HPDE6-E6E7 (cell line): ENCODE results near the gene CST9.
A peak's percentile ranks its signal among the peaks of the same experiment; 100 is the strongest.
"Not testable (repeated sequence)": the region's sequence is repeated elsewhere in the genome, so short reads cannot be mapped to it uniquely, and the experiment has no call there.

ENCODE experiments used
- DNase-seq: peaks from one replicate; pipeline ENCODE4 v3.0.0; 2011; ENCODE audit warnings: missing footprints; ENCODE audit errors: extremely low spot score

CST9 gene

DNA sequence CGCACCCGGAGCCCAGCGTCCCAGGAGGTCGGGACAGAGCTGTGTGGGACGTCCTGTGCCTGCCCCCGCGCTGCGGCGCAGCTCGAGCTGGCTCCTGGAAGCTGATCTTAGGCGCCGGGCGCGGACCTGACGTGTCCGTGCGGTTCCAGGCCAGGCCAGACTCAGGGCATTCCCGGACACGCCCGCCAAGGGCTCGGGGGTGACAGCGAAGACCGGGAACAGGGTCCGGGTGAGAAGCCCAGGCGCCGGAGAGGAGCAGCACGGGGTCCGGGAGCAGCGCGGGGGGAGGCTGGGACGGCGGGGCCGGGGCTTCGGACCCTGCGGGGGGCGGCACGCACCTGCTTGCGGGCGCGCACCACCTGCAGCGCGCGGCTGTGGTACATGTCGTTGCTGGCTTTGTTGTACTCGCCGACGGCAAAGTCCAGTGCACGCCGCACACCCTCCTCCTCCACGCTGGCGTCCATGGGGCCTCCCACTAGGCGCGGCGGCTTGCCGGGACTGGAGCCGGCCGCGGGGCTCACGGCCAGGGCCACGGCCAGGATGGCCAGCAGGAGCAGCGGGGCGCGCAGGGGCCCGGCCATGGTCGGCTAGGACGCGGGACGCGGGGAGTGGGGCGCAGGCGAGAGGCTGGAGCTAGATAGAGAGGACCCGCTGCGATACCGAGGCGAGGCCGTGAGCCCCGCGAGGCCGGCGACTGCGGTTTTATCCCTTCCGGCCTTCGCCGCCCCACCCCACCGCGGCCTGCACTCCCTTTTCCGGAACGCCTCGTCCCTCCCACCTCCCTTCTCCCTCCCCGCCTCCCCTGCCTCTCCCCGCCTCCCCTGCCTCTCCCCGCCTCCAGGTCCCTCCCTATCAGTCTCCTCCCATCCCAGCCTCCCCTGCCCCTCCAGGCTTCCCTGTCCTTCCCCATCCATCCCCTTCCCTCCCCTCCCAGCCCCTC is 31.8 kb upstream of the CST9 start, which contains the start of gene CST3:
TSS of gene CST3 (minus strand) at position 674 of the 940 bp plus-strand sequence. CDS start at position 581, 93 bp downstream.
- peak; percentile 94 for DNase-seq

DNA sequence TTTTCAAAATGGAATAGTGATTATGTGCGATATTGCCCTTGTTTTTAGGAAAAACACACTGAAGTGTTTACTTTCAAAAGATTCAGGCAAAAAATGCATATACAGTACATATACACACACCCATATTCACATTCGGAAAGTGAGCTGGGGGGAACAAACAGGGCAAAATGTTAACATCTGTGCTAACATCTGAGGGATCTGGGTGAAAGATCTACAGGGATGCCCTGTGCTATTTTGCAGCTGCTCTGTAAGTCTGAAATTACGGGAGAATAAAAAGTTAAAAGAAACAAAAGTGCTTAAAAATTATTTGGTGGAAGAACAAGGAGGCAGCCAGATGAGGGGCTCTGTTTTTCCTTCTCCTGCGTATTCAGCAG is 31.2 kb upstream of the CST9 start:
- no peak for DNase-seq

DNA sequence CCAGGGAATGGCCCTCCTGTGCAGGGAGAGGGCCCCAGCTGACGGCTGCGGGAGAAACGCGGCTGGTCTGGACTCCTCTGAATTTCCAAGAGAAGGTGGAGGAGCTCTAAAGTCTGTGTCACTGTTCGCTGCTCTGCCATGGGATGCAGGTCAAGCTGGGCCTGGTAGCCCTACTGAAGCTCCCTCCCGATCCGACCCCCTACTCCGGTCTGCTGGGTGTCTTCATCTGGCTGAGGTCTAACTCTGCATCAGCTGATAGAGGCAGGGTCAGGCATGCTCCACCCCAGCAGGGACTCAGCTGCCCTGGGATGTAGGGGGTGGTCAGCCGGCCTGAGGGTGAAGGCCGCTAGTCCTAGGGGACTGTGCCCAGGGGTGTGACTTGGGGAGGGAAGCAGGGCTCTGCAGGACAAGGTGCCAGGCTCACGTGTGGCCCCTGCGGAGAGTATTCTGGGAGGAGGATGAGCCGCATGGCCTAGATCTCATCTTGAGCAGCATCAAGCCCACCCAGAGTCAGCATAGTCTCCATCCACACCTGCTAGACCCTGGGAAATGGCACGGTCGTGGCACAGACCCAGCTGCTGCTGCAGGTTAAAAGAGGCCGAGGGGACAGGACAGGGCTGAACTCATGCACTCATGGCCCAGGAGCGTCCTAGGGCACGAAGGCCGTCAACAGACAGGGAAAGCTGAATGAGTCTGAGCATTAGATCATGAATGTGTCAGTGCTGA is 30.6 kb upstream of the CST9 start:
- no peak for DNase-seq

DNA sequence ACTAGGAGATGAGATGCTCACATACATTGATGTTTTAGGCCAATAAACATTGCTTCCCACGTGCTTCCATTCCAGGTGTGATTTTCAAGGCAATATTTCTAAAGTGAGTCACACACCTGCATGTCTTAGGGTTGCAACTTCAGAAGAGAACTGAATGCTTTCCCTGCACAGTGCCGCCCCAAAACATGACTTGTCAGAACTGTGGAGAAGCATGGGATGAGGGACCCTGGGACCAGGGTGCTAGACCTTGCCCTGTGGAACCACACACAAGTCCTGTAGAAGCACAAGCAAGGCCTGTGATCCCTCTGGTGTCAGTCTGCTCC is 30.0 kb upstream of the CST9 start:
- DNase-seq: not testable (repeated sequence)

DNA sequence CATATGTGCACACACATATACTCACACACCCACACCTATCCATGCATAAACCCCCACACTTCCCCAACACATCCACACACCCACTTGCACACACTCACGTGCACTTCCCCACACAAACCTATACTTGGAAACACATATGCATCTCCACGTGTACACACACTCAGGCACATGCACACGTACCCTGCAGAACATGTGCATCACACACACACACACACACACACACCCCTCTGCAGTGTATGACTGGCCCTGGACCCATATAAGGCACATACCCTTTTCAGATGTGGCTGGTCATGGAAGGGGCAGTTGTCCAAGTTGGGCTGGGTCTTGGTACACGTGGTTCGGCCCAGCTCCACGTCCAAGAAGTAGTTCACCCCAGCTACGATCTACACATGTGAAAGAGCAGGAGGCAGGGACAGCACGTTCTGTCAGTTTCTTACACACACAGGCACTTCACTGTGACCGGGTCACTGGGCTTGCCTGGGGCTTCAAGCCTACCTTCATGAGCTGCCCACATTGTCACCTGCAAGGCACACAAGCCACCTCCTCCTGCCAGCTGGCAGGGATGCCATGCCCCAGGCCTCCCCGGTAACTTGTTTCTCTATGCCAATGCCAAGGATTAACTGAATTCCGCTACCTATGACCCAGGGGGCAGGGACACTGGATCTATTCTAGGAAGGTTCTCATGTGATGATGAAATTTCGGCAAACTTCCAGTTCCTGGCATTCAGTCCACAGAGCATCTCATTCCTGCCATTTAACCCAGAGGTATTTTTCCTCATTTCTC is 29.5 kb upstream of the CST9 start:
- no peak for DNase-seq

DNA sequence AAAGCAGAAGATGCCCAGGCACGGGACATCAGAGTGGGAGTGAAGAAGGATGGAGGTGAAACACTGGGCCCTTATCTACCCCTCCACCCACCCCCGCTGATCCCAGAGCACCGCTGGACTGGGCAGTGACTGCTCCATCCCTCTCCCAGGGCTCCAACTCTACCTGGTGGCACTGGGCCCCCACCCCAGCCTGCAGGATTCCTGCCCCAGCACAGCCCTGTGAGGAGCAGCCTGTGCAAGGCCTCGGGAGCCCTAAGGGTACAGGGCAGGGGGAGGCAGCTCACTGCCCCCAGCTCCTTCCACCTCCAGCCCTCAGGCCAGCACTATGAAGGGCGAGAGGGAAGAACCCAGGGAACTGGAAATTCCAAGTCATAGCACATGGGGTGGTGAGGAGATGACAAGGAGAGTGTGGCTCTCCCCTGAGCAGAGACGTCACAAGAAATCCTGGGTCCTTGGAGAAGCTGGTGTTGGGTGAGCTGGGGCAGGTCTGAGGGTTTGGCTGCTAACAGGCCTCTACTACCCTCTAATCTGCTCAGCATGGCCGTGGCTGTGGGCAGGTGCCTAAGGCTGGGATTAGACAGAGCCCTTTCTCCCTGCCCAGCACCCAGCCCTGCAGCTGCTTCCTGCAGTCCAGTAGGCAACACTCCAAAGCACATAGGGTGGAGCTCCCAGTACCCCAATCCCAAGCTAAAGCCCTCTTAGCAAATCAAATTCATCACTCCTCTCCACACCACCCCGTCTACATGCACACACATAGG is 28.5 kb upstream of the CST9 start:
- DNase-seq: no peak

DNA sequence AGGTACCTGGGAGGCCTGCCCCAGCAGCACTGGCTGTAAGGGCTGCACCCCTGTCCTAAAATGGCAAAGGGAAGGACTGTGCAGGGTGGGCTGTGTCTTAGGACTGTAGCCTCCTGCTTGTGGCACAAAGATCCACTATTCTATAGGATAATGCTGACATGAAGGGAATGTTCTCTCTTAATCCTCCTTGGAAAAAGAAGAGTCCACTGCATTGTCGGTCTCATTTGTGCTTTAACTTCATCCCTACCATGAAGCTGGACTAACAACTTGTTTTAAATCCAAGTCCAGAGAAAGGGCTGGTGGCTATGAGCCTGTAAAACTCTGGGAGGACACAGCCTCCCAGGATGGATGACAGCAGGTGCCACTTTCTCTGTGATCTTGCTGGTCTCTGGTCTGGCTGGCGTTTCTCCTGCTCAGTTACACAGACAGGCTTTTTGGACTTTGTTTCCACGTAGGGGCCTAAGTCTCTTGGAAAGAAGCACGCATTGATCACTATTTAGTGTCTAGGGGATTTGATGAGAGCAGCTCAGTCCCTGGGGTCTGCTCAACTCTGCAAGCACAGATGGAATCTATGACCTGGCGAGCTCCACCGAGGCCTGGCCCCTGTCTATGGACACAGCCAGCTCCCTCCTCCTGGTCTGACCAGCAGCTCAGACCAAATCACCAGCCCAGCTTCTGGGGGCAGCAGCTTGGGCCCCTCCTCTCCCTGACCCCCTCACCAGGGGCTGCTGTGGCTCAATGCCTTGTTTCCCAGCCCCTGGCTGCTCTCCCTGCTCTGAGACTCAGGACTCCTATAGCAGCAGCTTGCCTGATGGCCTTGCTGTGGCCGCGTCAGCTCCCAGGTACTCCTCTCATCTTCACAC is 27.2 kb upstream of the CST9 start:
- DNase-seq: no peak

DNA sequence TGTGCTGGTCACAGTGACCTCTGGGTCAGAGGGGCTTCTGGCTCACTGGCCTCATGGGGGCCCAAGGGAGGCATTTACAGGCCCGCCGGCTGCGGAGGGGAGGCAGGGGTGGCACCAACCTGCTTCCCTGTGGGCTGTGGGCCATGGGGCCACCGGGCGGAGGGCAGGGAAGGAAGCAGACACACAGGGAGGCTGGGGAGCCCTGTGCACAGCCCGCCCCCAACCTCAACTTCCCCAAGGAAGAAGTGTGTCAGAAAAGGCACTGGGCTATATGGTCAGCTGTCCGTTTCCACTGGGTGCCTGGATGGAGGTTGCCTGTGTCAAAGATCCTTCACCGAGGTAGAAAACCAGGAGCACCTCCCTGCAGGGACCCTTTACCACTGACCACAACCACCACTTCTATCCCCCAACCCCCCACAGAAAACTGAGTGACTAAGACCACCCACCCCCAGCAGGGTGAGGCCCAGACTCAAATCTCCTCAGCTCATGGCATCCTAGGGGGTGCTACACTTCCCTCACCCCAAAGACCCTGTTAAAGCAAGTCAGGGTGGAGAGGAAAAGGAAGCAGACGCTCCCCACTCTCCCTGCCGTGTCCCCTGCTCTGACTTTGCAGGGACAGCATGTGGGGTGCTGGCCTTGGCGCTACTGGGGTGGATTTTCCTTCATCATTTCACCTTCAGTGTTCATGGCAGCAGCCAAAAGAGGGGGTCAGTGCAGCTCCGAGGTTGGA is 26.4 kb upstream of the CST9 start:
- no peak for DNase-seq

DNA sequence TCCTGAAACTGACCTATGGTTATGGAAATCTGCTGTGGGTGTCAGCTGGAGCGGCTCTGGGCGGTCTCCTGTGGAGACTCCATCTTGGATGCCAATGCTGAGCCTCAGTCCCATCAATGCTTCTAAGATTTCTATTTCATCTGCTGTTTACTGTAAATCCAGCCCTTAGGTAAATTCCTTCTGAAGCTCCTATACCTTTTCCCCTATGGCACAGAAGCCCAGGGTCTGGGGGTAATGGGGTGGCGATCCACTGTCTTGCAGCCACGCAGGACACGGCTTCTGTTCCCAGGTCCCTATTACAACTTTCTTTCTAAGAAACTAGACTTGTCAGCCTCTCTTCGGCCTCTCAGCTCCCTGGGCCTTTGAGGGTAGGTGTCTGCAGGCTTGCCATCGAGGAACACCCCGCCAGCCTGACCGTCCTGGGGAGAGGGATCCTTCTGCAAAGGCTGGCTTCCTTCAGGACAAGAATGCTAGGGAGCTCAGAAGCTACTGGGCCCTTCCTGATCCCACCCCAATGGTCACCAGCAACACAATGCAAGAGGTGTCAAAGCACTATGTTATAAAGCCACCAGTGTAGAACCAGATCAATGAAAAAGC is 25.6 kb upstream of the CST9 start:
- no peak for DNase-seq

DNA sequence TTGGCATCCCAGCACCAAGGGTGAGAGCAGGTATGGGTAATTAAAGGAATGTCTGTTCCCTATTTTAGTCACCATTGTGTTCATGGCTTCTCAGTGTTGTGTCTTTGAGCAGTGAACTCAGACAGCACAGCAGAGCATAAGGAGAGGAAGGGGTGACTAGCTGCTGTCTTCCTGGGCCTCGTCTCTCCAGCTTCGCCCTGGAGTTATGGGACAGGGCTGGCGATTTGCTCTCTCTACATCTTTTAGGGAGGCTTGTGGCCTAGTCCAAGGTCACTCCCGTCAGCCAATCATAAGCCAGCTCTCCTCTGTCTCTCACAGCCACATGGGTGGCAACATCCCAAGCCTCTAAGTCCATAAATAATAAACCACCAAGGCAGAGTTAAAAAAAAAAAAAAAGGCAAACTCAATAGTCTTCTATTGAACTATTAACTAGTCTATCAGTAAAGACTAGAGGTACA is 24.7 kb upstream of the CST9 start:
- no peak for DNase-seq

DNA sequence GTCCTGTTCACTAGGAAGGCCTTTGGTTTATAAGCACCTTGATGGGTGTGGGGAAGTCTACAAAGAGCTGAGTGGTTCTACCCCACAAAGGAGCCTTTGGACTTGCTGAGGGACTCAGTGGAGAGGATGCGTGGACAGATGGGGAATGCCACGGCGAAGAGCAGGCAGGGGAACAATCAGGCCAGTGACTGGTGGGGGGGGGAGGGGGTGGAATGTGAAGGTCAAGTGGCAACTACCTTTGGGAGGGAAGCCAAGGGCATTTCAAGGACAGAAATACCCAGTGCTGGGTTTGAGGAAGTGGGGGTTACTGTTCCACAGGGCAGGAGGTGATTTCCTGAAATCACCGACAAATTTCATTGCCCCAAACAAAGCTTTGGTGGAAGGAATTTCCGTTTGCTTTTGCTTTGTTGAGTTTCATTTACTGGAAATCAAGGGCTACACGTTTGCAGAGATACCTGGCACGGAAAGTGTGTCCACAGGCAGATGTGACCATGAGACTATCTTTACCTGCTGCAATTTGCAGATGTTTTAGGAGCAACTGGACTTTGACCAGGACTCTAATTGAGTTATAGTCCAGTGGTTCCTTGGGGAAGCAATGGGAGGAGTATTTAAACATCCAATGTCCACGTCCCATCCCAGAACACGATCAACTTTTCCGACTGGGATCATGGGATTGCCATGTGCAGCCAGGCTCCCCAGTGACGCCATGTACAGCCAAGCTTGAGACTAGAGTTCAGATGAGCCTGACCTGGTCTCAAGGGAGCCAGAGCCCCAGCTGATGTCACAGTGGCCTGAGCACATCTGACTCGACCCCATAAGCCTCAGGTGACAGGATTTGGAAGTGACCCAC is 24.1 kb upstream of the CST9 start:
- no peak for DNase-seq

DNA sequence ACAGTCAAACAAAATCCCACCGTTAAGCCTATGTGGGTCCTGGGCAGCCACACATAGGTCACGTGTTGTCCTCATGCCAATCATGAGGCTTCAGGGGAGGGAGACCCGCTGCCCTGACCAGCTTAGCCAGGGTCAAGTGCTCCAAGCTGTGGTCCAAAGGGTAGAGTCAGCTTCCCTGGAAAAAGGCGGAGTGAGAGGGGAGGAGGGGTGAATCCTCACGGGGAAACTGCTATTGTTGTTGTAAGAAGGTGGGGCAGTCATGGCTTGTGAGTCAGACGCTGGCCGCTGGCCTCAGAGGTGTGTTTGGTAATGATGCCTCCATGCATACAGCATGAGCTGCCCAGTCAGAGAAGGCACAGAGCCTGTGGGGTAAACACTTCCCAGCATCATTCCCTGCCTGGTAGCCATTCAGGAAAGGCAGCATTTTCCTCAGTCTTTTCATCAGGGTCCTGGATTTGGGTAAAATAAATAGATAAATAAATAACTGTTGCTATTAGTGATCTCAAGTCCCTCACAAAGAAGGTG is 23.4 kb upstream of the CST9 start:
- peak; percentile 95 for DNase-seq

DNA sequence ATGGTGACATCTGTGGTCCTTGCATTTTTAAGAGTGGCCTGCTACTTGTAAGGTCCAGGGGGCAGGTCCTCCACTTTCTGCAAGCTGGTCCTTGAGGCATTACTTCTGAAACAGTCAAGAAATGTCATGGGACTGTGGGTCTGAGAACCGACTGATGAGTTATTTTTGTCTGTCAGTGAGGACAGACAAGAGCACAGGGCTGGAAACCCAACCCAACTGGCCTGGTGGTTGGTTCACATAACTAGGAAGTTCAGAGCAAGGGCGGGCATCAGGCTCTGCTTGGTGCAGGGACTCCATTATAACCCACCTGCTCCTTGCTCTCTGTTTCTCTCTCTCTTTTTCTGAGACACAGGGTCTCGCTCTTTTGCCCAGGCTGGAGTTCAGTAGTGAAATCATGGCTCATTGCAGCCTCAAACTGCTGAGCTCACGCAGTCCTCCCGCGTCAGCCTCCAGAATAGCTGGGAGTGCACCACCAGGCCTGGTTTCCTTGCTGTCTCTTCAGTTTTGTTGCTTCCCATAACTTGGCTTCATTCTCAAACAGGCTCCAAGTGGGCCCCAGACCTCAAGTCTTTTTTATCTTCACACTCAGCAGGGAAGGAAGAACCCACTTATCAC is 22.8 kb upstream of the CST9 start:
- DNase-seq: no peak

DNA sequence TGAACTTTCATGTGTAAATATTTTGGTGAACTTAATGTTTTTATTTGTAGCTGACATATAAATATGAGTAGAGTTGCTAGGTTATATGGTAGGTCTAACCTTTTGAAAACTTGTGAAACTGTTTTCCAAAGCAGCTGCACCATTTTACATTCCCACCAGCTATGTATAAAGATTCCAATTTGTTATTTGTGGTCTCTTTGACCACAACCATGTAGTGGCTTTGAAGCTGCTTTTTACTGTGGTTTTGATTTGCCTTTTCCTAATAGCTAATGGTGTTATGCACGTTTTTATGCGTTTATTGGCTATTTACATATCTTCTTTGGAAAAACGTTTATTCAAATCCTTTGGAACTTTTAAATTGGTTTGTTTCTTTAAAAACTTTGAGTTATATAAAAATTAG is 21.8 kb upstream of the CST9 start:
- DNase-seq: no peak

DNA sequence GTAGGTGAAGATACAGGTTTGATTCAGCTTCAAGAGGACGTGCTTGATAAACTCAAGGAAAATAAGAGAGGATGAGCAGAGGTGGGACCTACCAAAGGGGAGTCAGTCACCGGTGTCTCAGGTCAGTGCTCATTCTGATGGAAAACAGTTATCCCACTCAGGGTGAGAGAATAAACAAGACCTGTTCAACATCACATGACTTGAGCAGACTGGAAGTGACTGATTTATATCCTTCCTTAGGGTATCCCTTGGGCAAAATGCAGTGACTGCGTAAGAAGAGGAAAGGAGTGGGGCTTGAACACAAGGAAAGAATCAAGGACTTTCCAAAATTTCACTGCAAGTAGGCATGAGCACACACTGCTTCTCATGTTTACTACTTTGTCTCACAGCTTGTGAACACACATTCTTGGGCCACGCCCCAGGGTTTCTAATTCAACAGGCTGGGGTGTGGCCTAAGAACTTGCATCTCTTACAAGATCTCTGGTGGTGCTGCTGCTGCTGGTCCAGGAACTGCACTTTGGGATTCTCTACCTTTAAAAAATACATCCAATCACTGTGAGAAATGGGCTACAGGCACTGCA is 20.4 kb upstream of the CST9 start:
- no peak for DNase-seq

DNA sequence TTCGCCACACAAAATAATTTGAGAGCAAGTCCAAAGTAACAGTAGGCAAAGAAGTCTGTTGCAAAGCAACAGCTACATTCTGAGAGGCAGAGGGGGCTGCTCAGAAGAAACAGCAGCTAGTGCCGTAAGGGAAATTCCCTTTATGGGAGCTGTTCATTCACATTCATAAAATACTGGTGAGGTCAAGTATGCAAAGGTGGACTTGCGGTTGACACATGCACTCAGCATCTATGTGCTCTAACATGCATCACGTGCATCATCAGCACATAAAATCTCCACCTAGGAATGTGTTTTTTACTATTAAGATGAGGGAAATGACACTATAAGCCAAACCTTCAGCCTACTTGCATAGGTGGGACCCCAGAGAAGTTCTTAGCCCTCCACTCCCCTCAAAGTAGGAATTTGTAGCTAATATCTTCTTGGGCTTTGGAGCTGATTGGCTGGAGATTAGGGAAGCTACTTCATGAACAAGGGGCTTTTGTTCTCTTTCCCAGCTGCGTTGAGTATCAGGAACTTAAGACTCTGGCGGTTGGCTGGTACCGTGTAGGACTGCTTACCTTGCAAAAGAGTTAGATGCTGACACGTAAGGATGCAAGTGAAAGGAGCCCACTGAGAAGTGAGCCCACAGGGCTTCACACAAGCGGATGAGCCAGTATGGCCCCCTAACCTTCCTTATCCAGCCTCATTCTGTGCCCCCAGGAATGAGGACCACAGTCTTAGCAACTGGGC is 19.7 kb upstream of the CST9 start:
- DNase-seq: no peak

DNA sequence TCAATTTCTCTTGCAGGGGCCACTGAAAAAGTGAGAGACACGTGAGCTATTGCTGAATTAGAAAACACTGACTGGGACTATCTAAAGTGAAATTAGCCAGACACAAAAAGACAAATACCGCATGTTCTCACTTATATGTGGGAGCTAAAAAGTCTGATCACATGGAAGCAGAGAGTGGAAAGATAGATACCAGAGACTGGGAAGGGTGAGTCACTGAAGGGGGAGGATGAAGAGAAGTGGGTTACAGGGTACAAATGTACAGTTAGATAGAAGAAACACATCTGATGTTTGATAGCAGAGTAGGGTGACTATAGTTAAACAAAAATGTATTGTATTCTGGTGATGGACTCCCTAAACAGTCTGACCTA is 18.6 kb upstream of the CST9 start:
- DNase-seq: no peak
